SIG-M5 treated with dmso at 0.1 percent for 504 hours (cell line): ENCODE measurements around the gene GRM2.
A peak's percentile ranks its signal among the peaks of the same experiment; 100 is the strongest.

Source experiments
- DNase-seq: peaks from one replicate; lab custom pipeline; 2025; ENCODE audit not compliant: unreplicated experiment; lab: John Stamatoyannopoulos, UW

Gene GRM2

DNA sequence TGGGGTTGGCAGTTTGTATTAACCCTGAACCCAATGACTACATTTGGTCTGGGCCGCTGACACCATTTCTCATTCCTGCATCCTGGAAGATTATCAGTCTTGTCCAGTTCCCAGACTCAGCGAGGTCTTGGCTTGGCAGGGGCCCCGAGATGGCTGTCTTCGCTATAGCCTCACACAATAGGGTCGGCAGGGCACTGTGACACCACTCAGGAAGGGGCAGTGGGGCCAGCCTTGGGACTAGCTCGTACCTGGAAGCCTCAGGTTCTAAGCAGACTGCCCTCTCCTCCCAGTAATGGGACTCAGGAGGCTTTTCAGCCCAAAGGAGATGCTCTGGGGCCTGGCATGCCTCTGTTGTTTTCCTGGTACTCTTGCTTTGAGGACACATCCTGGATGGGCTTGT lies 26.7 kb upstream of the GRM2 start:
- no peak for DNase-seq

- DNase-seq: no peak
These were observed 26.1 kb upstream of the GRM2 start for GRCh38 chr3:51680663-51681230.

DNA sequence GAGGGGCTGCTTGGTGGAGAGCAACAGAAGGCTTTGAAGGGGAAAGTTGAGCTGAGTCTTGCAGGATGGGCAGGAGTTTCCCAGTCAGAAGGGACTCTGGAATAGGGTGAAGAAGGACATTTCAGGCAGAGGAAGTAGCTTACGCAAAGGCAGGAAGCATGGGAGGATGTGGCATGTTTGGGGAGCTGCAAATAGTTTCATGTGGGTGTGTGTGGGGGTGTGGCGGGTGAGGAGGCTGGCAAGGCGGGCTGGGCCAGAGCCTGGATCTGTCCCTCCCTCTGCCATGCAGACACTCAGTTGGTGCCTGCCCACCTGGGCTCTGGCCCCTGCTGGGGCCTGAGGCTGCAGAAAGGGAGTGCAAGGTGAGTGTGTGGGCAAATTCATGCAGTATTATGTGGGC lies 25.4 kb upstream of the GRM2 start:
- DNase-seq: peak; percentile 81

DNA sequence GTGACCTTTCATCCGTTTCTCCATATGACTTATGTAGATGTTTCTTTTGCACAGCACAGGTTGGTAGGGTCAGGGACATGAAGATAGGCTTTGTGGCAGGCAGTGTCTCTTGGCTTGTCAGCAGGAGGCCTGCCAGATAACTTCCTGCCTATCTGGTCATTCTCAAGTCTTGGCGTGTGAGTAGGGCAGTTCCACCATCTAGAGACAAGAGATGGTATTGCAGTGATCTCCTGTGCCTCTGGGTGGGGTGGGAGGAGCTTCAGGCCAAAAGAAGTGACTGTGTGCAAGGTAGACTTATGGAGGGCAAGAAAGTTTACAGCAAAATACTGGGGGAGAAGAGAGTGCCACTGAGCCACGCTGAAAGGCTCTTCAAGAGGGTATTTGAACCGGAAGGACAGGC lies 24.8 kb upstream of the GRM2 start:
- DNase-seq: peak; percentile 93

DNA sequence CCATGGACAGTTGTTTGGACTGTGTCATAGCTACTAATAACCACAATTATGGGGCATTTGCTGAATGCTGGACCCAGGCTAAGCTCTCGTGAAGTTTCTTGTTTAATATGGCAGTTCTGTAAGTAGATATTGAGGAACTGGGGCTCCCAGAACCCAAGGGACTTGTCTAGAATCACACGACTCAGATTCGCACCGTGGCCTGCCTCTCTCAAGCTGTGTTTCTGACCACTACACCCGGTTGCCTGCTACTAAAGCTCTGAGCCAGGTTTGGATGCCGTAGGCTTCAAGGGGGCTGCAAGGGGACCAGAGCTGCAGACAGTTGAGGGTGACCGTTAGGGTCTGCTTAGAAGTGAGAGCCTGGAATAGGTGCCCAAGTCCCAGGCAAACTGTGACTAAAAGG lies 24.3 kb upstream of the GRM2 start:
- DNase-seq: no peak

GRCh38 chr3:51683566-51683965 lies 23.3 kb upstream of the GRM2 start:
- no peak for DNase-seq

GRCh38 chr3:51684971-51685751 lies 21.7 kb upstream of the GRM2 start:
- no peak for DNase-seq

- DNase-seq: no peak
These were observed 20.8 kb upstream of the GRM2 start for GRCh38 chr3:51686056-51686455.

DNA sequence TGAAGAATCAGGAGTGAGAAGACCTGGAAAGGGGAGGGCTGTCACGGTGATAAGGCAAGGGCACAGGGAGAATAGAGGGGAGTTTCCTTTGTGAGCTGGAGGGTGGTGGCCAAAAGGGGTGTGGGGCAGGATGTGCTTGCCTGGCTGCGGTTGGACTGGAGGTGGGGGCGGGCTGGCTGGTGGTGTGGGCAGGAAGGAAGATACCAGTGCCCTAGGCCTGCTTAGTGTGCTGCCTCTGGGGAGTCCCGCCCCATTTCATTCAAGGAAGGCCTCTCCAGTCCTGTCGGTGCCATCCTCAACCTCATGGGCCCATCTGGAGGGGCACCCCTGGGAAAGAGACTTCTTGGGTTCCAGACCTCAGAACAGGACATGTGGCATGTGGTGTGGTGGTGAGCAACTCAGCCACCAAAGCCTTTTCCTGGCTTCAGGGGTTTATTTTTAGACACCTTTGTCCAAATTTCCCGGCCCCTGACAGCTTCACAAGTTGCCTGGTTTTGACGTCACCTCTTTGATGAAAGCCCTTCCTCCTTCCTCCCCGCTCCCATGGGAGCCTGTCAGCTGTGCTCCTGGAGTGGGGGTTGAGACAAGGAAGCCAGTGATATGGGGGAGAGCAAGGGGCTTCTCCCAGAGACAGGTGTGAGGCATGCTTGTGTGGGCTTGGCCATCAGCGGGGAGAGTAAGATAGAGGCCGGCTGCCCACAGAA lies 20.2 kb upstream of the GRM2 start:
- DNase-seq: no peak

DNA sequence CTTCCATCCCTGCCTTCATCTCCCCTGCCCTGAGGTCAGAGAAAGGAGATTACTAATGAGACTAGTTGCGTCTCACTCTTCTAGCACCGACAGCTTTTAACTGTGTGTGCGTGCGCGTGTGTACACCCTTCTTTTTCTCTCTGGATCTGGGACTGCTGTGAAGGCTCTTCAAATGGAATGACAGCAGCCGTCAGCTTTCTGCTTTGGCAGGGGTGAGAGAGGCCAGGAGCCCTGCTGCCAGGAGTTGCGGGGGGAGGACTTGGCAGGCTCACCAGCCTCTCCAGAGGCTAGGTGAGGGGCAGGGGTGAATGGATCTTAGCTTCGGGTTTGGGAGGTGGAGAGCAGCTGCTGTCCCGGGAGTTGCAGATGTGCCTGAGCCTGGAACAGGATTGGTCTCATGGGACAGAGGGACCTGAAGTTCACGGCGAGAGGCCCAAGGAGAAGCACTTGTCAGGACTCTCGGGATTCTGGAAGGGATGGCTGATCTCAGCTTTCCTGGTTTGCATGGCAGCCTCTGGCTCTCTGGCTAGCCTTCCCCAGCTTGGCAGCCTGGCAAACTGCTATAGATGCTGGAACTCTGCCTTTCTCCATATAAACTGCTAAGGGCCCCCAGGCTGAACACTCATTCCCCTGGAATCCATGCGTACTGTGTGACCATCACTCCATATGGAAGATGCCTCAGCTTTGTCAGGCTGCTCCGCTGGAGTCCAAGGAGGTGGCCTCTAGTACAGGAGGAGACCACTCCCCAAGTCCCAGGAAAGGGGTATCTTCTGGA lies 19.2 kb upstream of the GRM2 start:
- DNase-seq: no peak

- no peak for DNase-seq
These were observed 18.7 kb upstream of the GRM2 start for GRCh38 chr3:51688206-51688600.

GRCh38 chr3:51691021-51691420 lies 15.8 kb upstream of the GRM2 start:
- no peak for DNase-seq

DNA sequence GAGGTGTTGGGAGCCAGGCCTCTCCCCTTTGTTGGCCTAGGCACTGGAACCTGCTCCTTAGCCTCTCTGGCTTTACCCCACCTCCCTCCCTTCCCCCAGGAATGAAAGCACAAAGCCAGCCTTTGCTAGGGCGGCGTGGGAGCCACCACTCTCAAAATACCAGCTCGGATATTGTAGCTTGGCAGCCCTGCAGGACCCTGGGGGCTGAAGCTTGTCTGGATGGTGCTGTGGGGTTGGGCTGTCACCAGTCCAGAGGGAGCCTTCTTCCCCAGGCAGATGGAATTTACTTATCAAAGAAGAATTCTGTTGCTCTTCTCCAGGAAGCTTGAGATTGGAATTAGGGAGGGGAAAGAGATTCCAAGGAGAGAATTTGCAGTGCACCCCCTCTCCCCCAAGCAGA lies 14.9 kb upstream of the GRM2 start:
- no peak for DNase-seq

DNA sequence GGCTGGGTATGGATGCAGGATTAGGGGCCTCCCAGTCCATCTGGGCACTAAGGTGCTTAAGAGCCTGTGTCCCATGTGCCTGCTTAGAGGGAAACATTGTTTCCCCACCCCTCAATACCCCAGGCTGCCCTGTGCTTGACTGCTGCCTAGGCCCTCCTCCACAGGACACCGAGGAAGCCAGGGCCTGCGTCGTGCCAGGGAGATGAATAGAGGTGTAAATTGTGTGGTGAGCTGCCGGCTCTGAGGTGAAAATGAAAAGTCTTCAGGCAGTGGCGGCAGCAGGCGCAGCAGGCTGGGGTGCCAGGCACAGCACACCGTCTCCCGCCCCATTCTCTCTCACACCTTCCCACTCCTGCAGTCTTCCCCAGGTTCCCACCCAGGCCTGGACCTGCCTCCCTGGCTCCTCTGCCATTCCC lies 13.9 kb upstream of the GRM2 start:
- DNase-seq: no peak

DNA sequence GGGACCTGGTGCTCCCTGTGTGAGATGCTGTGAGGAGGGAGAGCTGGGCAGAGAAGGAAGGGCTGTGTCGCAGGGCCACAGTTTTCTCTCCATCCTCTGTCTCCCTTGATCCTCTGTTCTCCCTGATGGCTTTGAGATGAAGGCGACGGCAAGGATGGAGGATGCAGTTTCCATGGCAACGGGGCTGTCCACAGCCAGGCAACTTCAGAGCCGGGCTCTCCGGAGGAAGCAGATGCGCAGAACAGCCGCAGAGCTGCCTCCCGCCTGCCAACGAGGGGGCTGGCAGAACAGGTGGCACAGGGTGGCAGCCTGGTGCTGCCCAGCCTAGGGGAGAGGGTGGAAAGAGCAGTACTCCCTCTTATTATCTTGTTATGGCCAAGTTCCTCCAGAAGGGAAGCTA lies 9.9 kb upstream of the GRM2 start:
- no peak for DNase-seq

- no peak for DNase-seq
These were observed 8.7 kb upstream of the GRM2 start for GRCh38 chr3:51698209-51698608.

DNA sequence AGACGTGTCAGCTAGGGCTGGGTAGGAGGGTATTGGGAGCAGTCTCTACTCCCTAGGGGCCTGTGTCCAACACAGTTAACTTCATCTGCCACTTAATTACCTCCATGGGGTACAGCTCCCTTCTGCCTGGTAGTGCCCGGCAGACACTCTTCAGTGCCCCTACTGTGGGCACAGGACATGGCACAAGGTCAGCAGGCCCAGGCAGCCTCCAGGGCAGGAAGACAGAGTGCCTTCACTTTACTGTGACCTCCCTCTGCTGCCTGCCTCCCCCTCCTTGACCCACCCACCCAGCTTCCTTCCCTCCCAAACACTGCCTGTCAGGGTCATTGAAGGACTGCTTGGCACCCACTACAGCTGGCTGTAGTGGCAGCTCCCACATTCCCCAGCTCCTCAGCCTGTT lies 6.5 kb upstream of the GRM2 start:
- no peak for DNase-seq

GRCh38 chr3:51702156-51702555 lies 4.7 kb upstream of the GRM2 start:
- DNase-seq: no peak

DNA sequence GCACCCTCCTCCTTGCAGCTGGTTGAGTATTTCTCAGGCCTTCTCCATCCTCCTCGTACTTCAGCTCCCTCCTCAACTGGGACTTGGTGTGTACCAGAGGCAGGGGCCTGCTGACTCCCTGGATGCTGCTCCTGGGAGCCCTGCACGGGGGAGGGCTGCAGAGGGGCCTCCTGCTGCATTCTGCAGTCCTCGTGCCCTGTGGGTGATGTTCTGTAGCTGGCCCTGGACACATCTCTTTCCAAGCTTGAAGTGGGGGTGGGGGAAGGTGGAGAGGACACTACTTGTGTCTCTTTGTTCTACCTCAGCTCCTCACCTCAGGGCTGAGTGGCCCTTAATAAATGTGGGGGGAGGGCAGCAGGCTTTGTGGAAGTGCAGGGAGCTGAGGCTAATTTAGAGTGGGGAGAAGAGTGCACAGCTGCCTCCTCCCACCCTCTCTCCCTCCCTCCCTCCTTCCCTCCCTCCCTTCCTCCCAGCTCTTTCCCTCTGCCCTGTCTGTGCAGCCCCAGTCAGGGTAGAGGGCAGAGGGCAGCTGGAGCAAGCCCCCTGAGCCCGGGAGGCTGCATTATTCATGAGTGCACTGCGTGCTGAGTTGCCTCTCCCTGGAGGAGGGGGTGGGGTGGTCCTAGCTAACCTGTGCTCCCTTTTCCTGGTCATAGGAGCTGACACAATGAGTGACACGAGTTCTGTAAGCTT lies 3.7 kb upstream of the GRM2 start:
- no peak for DNase-seq

GRCh38 chr3:51703761-51704510 lies 2.9 kb upstream of the GRM2 start:
- DNase-seq: no peak
